ENCODE results near the gene PCBP3. TPM values are rescaled to one million over a fixed set of nuclear protein-coding genes. Genes with fewer than 3 reads are reported as not detected.
"Not testable (repeated sequence)": the region's sequence is repeated elsewhere in the genome, so short reads cannot be mapped to it uniquely, and the experiment has no call there.

The PCBP3 gene
- total RNA-seq, 1 donor from 2014 or later, result not detected

- no peak overlapping the region for H3K4me3 ChIP-seq (ENCODE audit: low read depth, low read length)
- TF ChIP-seq, protein P1, sequence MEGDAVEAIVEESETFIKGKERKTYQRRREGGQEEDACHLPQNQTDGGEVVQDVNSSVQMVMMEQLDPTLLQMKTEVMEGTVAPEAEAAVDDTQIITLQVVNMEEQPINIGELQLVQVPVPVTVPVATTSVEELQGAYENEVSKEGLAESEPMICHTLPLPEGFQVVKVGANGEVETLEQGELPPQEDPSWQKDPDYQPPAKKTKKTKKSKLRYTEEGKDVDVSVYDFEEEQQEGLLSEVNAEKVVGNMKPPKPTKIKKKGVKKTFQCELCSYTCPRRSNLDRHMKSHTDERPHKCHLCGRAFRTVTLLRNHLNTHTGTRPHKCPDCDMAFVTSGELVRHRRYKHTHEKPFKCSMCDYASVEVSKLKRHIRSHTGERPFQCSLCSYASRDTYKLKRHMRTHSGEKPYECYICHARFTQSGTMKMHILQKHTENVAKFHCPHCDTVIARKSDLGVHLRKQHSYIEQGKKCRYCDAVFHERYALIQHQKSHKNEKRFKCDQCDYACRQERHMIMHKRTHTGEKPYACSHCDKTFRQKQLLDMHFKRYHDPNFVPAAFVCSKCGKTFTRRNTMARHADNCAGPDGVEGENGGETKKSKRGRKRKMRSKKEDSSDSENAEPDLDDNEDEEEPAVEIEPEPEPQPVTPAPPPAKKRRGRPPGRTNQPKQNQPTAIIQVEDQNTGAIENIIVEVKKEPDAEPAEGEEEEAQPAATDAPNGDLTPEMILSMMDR (conservative IDR thresholded peaks at IDR 0.05; ENCODE audit: low read depth, low read length), result no peak
- no peak for DNase-seq (ENCODE audit: low read depth)
Observed at GRCh38 chr21:45607909-45608295, 35.6 kb upstream of the PCBP3 start.

DNA sequence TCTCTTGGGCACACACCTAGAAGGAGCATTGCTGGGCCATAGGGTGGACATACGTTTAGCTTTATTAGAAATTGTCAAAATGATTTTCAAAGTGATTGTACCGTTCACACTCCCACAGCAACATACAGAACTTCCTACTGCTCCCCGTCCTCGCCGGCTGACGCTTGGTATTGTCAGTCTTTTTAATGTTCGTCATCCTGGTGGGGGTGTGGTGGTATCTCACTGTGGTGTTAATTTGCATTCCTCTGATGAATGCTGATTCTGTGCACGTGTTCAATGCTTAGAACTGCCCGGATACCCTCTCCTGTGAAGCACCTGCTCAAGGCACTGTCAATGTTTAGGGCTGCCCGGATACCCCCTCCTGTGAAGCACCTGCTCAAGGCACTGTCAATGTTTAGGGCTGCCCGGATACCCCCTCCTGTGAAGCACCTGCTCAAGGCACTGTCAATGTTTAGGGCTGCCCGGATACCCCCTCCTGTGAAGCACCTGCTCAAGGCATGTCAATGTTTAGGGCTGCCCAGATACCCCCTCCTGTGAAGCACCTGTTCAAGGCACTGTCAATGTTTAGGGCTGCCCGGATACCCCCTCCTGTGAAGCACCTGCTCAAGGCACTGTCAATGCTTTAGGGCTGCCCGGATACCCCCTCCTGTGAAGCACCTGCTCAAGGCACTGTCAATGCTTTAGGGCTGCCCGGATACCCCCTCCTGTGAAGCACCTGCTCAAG, 34.6 kb upstream of the PCBP3 start:
- DNase-seq (ENCODE audit: low read depth), result not testable (repeated sequence)

GRCh38 chr21:45609616-45610015, 33.9 kb upstream of the PCBP3 start:
- not testable (repeated sequence) for H3K4me3 ChIP-seq (ENCODE audit: low read depth, low read length); DNase-seq (ENCODE audit: low read depth)

More for the DNA sequence above, 34.6 kb upstream of the PCBP3 start:
- H3K4me3 ChIP-seq (ENCODE audit: low read depth, low read length), result not testable (repeated sequence)

- H3K4me3 ChIP-seq (ENCODE audit: low read depth, low read length), result no peak overlapping the region
- DNase-seq (ENCODE audit: low read depth), result no peak
- TF ChIP-seq, protein P1 (conservative IDR thresholded peaks at IDR 0.05; ENCODE audit: low read depth, low read length), result no peak
Observed at GRCh38 chr21:45611296-45611695, 32.2 kb upstream of the PCBP3 start.

DNA sequence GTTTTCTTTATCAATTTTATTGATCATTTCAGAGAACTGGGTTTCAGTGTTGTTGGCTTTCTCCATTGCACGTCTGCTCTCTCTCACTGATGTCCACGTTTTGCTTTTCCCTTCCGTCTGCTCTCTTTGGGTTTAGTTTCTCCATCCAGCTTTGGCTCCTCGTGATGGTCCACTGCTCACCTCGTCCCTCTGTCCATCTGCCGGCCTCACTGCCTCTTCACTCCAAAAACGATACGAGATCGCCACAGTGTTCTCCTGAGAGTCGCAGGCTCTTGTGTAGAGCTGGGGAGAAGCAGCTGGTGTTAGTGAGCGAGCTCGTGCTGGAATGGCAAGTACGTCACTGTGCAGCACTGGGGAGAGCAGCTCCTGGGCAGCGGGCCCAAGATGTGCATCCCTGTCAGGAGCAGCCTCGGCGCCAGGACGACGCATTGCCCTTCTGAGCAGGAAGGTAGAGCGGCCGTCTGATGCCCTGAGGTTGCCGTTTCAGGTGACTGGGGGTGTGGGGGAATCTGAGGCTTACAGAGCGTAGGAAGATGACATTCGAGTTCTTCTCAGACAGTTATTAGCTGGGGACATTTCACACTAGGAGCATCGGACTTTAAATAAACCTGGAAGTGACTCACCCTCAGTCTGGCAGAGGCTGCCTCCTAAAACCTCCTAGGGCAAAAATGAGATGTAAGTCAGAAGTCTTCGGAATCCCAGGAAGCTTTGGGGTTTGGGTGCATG, 31.4 kb upstream of the PCBP3 start:
- no peak for DNase-seq (ENCODE audit: low read depth)
- TF ChIP-seq, protein P1 (conservative IDR thresholded peaks at IDR 0.05; ENCODE audit: low read depth, low read length), result no peak

GRCh38 chr21:45612665-45613019, 30.9 kb upstream of the PCBP3 start:
- not testable (repeated sequence) for H3K4me3 ChIP-seq (ENCODE audit: low read depth, low read length); DNase-seq (ENCODE audit: low read depth)

More for the DNA sequence above, 31.4 kb upstream of the PCBP3 start:
- H3K4me3 ChIP-seq (ENCODE audit: low read depth, low read length), result no peak overlapping the region

- TF ChIP-seq, protein P1 (conservative IDR thresholded peaks at IDR 0.05; ENCODE audit: low read depth, low read length), result no peak
- no peak overlapping the region for H3K4me3 ChIP-seq (ENCODE audit: low read depth, low read length)
- DNase-seq (ENCODE audit: low read depth), result no peak
Observed at GRCh38 chr21:45613396-45613795, 30.1 kb upstream of the PCBP3 start.

GRCh38 chr21:45613881-45614280, 29.6 kb upstream of the PCBP3 start:
- no peak for DNase-seq (ENCODE audit: low read depth)
- TF ChIP-seq, protein P1 (conservative IDR thresholded peaks at IDR 0.05; ENCODE audit: low read depth, low read length), result no peak
- no peak overlapping the region for H3K4me3 ChIP-seq (ENCODE audit: low read depth, low read length)
